KOPT-K1 (cell line): ENCODE data around the gene AOC2.
"Not testable (repeated sequence)": the region's sequence is repeated elsewhere in the genome, so short reads cannot be mapped to it uniquely, and the experiment has no call there.

ENCODE experiments used
- H3K27ac ChIP-seq: fragments of 200-600 bp; sonication (generic); 2 replicates; pipeline ENCODE4 v1.5.1; 2016; ENCODE audit warnings: antibody characterized with exemption, mild to moderate bottlenecking, low read depth, low read length; ENCODE audit not compliant: poor library complexity, severe bottlenecking
- H3K36me3 ChIP-seq: fragments of 200-600 bp; sonication (generic); 2 replicates; pipeline ENCODE4 v1.5.1; 2017; ENCODE audit warnings: antibody characterized with exemption, mild to moderate bottlenecking, low read length, moderate library complexity; ENCODE audit not compliant: insufficient read depth
- H3K9me3 ChIP-seq: fragments of 200-600 bp; sonication (generic); 2 replicates; pipeline ENCODE4 v1.5.1; 2017; ENCODE audit warnings: antibody characterized with exemption, low read length, mild to moderate bottlenecking; ENCODE audit not compliant: insufficient read depth, poor library complexity, severe bottlenecking

Gene AOC2

DNA sequence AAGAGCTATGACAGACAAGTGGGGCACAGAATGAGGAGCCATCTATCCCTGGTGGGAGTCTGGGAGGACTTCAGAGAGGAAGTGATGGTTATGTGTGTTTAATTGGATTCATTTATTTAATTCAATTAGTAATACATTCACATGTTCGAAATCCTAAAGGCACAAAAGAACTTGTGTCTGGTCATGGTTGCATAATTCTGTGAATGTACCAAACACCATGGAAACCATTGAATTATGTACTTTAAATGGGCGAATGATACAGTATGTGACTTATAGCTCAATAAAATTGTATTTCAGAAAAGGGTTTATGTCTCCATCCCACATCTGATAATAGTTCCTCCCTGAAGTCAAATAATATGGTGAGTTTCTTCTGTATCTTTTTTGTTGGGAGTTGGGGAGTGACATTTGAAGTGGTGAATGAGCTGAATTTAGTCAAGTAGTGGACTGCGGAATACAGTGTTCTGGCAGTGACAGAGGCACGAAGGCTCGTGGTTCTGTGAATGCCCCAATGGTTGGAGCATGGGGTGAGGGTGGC, 36.5 kb downstream of the AOC2 start:
- Histone ChIP-seq H3K36me3 (no peaks in the 10 kb centered on the region), H3K27ac (no peak overlapping the region), H3K9me3 (no peaks in the 10 kb centered on the region)

DNA sequence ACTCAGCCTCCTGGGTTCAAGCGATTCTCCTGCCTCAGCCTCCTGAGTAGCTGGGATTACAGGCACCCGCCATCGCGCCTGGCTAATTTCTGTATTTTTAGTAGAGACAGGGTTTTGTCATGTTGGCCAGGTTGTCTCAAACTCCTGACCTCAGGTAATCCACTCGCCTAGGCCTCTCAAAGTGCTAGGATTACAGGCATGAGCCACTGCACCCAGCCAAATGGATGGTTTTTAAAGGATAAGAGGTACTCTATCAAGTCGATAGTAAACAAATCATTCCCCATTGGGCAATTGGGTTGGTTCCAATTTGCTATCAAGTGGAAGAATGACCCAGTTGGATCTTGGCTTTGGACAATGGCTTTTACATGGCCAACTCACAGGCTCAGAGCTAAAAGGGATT, 37.3 kb downstream of the AOC2 start:
- H3K9me3 ChIP-seq, H3K27ac ChIP-seq, H3K36me3 ChIP-seq: not testable (repeated sequence)

DNA sequence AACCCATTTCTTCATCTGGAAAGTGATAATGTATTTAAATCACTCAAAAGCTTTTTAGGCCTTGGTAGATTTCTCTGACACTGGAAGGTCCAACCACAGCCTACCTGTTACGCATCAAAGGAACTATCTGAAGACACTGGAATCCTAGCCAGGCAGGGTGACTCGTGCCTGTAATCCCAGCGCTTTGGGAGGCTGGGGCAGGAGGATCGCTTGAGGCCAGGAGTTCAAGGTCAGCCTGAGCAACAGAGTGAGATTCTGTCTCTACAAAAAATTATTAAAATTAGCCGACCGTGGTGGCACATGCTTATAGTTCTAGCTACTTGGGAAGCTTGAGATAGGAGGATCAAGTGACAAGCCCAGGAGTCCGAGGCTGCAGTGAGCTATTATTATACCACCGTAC, 37.8 kb downstream of the AOC2 start:
- Histone ChIP-seq H3K27ac (no peak overlapping the region), H3K9me3 (no peaks in the 10 kb centered on the region), H3K36me3 (no peaks in the 10 kb centered on the region)

DNA sequence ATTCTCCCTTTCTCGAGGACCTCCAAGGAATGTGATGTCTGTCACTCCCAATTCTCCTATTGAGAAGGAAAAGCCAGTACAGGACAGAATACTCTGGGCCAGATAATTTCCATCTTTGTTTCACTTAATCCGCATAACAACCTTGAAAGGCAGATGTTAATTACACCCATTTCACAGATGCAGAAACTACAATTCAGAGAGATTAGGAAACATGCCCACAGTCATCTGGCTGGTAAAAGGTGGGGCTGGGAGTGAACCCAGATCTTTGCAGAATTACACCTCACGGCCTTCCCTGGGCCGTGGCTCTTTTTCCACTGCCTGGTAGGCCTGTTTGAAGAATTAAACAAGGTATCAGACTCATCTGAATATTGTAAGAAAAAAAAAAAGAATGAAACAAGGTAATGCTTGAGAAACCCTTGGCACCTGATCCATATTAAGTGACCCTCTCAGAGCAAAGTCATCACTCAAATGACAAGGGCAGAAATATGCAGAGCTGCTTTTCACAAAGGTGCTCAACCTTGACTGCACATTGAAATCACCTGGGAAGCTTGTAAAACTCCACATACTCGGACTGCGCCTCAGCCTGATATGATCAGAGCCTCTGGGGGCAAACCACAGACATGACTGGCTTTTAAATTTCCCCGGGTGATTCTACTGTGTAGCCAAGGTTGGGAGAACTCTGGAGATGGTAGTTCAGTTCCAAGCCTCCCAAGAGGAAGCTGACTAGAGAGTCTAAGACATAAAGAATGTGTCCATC, 39.6 kb downstream of the AOC2 start:
- H3K36me3 ChIP-seq = no peaks in the 10 kb centered on the region
- H3K9me3 ChIP-seq = no peaks in the 10 kb centered on the region
- H3K27ac ChIP-seq = no peak overlapping the region

DNA sequence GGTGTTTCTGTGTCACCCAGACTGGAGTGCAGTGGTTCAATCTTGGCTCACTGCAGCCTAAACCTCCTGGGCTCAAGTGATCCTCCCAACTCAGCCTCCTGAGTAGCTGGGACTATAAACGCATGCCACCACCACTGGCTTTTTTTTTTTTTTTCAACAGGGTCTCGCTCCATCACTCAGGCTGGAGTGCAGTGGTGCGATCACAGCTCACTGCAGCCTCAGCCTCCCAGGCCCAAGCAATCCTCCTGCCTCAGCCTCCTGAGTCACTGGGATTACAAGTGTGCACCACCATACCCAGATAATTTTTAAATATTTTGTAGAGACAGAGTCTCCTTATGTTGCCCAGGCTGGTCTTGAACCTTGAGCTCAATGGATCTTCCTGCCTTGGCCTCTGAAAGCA, 41.4 kb downstream of the AOC2 start:
- H3K36me3 ChIP-seq, H3K9me3 ChIP-seq, H3K27ac ChIP-seq: not testable (repeated sequence)

DNA sequence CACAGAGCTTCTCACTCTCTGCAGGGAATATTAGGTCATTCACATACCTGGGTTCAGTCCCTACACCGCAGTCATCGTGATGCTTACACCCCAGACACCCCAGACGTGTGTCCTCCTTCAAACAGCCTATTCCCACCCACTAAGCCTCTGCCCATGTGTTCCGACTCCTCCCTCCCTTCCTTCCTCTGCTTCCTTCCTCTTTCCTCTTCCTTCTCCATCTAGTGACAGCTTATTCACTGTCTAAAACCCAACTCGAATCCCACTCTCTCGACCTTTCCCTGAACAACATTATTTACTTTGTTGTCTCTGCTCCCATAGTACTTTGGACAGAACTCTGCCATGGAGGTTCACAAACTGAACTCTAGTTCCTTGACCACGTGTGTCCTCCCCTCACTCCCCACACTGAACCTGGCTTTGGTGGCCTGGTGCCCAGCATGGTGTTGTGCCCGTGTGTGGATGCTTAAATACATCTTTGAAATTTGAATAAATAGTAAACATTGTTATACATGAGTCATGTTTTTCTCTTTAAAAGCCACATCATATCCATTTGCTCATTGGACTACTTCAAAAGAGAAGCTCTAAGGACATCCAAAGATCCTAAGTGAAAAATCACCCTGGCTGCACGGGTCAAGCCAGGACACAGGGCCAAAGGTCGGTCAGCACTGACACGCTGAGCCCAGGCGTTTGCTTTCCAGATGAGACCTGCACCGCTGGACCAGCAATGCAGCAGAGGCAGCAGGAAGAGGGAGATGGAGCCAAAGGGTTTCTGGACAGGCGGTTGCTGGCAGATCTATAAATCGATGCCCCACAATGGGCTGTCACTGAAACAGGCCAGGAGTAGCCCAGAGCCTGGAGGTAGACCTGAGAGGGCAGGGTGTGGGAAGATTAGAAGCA, 42.1 kb downstream of the AOC2 start:
- Histone ChIP-seq H3K36me3 (no peaks in the 10 kb centered on the region), H3K27ac (no peak overlapping the region), H3K9me3 (no peaks in the 10 kb centered on the region)

DNA sequence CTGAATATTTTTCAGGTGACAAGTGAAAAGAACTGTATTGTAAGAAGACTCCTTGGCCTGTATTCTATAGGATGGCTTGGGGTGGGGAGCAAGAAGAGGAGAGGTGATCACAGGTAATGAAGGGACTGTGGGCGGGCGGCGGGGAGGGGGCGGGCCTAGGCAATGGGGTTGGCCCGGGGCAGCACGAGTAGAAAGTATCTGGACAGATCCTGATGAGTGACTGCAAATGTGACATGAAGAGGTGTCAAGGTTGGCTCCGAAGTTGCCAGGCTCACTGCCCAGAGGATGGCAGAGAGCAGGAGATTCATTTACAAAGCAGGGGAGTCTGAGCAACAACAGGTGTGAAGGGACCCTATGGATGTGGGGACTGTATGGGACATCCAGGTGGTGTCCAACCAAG, 45.4 kb downstream of the AOC2 start:
- no peaks in the 10 kb centered on the region for H3K9me3 ChIP-seq

DNA sequence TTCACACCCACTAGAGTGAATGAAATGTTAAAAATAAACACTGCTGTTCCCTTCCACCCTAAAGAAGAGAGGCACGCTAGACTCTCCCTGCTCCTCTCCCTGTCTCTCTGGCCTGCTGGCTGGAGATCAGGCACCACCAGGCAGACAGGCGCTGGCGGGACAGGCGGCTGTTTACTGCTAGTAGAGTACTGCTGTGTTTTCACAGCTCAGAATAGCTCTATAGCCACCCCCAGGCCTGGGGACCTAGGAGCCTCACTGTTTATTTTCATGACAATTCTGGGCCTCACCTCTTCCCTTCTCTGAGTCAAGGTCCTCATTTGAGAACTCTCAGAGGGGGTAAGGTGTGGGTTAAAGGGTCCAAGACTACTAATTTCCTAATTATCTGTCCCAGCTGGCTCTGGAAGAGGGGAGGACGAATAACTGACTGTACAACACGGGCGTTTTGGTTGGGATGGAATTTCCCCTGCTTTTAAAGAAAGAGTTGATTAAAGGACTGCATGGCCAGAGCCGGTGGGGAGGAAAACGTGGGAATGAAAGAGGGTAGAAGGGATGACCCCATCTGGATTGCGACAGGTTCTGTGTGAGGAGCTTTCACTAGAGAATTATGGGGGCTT, 47.3 kb downstream of the AOC2 start:
- H3K36me3 ChIP-seq = no peaks in the 10 kb centered on the region
- H3K9me3 ChIP-seq = no peaks in the 10 kb centered on the region
- H3K27ac ChIP-seq = no peak overlapping the region

More for the DNA sequence above, 45.4 kb downstream of the AOC2 start:
- no peaks in the 10 kb centered on the region for H3K36me3 ChIP-seq
- no peak overlapping the region for H3K27ac ChIP-seq

DNA sequence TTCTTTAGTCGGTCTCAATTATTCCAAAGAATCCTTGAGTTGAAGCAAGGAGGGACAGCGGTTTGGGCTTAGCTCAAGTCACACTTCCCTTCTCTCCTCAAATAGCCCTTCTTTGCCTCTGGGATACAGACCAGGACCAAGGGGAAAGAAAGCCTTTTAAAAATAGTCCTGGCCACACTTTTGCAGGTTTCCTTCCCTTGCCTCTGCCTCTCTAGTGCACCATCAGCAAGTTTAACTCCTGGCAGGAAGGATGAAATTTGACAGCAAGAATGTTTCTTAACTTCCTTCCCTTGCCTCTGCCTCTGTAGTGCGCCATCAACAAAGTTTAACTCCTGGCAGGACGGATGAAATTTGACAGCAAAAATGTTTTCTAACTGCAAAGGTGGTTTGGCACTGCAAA, 49.0 kb downstream of the AOC2 start:
- Histone ChIP-seq H3K27ac (no peak overlapping the region), H3K36me3 (no peaks in the 10 kb centered on the region), H3K9me3 (no peaks in the 10 kb centered on the region)

DNA sequence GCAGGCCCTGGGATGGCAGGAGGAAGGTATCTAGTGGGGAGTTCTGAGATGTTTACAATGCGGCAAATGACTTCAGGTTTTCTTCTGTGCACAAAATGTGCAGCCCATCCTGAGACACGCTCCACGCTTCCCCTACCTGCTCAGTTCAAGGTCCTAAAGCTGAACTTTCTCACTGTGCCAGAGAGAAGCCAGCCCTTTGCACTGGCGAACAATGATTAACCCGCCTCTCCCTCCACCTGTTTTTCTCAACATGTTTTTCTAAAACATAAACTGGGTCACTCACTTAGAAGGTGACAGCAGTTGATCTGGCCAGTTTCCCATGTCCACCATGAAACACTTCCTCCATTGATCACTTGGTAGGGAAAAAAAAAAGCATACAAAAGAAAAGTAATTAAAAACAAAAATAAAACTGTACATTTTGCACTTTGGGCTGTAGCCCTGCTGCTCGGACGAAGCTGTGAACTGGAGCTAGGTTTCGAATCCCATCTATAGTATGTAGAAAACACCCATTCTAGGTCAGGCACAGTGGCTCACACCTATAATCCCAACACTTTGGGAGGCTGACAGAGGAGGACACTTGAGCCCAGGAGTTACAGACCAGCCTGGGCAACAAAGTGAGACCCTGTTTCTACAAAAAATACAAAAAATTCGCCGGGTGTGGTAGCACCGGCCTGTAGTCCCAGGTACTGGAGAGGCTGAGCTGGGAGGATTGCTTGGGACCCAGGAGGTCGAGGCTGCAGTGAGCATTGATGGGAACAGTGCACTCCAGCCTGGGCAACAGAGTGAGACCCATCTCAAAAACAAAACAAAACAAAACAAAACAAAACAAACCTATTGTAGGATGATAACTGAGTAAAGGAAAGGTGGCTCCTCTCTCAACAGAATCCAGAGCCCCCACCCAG, 50.2 kb downstream of the AOC2 start:
- no peaks in the 10 kb centered on the region for H3K9me3 ChIP-seq
- no peak overlapping the region for H3K27ac ChIP-seq
- no peaks in the 10 kb centered on the region for H3K36me3 ChIP-seq

DNA sequence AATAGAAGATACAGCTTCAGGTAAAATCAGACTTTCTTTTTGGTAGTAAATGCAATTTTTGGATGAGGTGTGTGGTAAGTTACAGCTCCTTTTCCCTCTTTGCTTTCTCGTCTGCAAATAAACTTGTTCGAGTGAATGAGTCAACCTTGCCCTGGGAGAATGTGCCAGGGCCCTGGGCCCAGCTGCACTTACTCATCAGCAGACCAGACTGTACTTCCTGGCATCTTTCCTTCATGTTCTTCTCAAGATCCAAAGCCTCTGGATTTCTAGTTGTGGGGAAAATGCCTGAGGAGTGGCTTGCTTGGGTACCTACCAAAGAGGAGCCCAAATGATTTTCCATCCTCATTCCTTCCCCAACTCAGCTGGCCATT, 50.8 kb downstream of the AOC2 start:
- no peak overlapping the region for H3K27ac ChIP-seq

DNA sequence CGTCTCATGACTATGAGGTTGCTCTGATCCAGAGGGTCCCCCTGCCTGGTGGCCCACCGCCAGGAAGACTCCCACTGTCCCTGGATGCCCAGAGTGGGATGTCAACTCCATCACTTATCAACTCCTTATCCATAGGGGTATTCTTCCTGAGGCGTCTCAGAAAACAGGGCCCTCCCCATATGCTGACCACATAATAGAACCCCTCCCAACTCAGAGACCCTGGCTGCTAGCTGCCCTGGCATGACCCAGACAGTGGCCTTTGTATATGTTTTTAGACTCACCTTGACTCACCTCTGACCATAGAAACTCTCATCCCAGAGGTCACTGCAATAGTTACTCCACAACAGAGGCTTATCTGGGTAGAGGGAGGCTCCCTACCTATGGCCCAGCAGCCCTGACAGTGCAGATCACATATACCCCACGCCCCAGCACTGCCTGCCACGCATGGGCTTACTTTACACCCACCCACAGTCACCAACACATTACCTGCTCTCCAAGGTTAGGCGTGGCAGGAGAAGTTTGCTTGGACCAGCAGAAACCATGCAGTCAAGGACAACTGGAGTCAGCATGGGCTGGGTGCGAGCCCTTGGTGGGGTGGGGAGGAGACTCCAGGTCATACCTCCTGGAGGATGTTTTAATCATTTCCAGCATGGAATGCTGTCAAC, 53.9 kb downstream of the AOC2 start:
- Histone ChIP-seq H3K36me3 (no peaks in the 10 kb centered on the region), H3K27ac (no peak overlapping the region), H3K9me3 (no peaks in the 10 kb centered on the region)

More for the DNA sequence above, 50.8 kb downstream of the AOC2 start:
- no peaks in the 10 kb centered on the region for H3K9me3 ChIP-seq
- H3K36me3 ChIP-seq = no peaks in the 10 kb centered on the region

DNA sequence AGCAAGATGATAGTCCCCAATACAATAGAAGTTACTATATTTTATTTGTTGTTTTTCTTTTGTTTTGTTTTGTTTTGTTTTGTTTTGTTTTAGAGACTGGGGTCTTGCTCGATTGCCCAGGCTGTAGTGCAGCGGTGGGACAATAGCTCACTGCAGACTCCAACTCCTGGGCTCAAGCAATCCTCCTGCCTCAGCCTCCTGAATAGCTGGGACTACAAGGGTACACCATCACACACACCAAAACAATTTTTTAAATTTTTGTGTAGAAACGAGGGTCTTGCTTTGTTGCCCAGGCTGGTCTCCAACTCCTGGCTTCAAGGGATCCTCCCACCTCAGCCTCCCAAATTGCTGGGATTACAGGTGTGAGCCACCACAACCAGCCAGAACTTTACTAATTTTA, 55.6 kb downstream of the AOC2 start:
- not testable (repeated sequence) for H3K36me3 ChIP-seq, H3K27ac ChIP-seq, H3K9me3 ChIP-seq
